Nephron progenitor cell (in vitro differentiated cells): Measurements from ENCODE around the gene CHEK1.
"Not testable (repeated sequence)": the region's sequence is repeated elsewhere in the genome, so short reads cannot be mapped to it uniquely, and the experiment has no call there.

ENCODE experiments used
- DNase-seq: peaks from one replicate; pipeline ENCODE4 v3.0.0; 2021
- H3K27ac Mint-ChIP-seq: 2 replicates; pipeline ENCODE4 v1.8.0; 2021; ENCODE audit warnings: mild to moderate bottlenecking, moderate library complexity, mixed read lengths
- H3K27me3 Mint-ChIP-seq: 2 replicates; pipeline ENCODE4 v1.8.0; 2021; ENCODE audit warnings: mild to moderate bottlenecking, low read depth, mixed read lengths; ENCODE audit not compliant: poor library complexity
- H3K36me3 Mint-ChIP-seq: 2 replicates; pipeline ENCODE4 v1.8.0; 2021; ENCODE audit warnings: low read depth, mixed read lengths
- H3K4me1 Mint-ChIP-seq: 2 replicates; pipeline ENCODE4 v1.8.0; 2021; ENCODE audit warnings: mixed read lengths
- H3K4me3 Mint-ChIP-seq: 2 replicates; pipeline ENCODE4 v1.8.0; 2021; ENCODE audit warnings: mild to moderate bottlenecking, moderate library complexity, mixed read lengths
- H3K9me3 Mint-ChIP-seq: 2 replicates; pipeline ENCODE4 v1.8.0; 2021; ENCODE audit warnings: mild to moderate bottlenecking, moderate library complexity, mixed read lengths
- CTCF ChIP-seq: fragments of 200-600 bp; sonication (generic); IDR thresholded peaks from 2 replicates; pipeline ENCODE4 v1.5.0; 2021; ENCODE audit warnings: antibody characterized with exemption

Gene CHEK1

GRCh38 chr11:125701858-125702621, 77.1 kb downstream of the CHEK1 start:
- H3K4me1 Mint-ChIP-seq: no peaks in the 10 kb centered on the region
- H3K36me3 Mint-ChIP-seq: peaks cover 5% of the 10 kb centered on the region
- H3K27me3 Mint-ChIP-seq: no peaks in the 10 kb centered on the region
- no peak overlapping the region for H3K4me3 Mint-ChIP-seq
- no peak overlapping the region for H3K27ac Mint-ChIP-seq
- no peak for TF ChIP-seq CTCF
- peaks cover 23% of the 10 kb centered on the region for H3K9me3 Mint-ChIP-seq
- no peak for DNase-seq

GRCh38 chr11:125704686-125705085, 79.7 kb downstream of the CHEK1 start:
- H3K4me1 Mint-ChIP-seq, H3K27me3 Mint-ChIP-seq, DNase-seq, H3K27ac Mint-ChIP-seq, H3K36me3 Mint-ChIP-seq, H3K4me3 Mint-ChIP-seq: not testable (repeated sequence)
- H3K9me3 Mint-ChIP-seq: peaks cover 43% of the 10 kb centered on the region

GRCh38 chr11:125720781-125721180, 95.8 kb downstream of the CHEK1 start:
- Mint-ChIP-seq H3K27me3 (peaks cover 13% of the 10 kb centered on the region), H3K9me3 (peaks cover 26% of the 10 kb centered on the region), H3K36me3 (no peaks in the 10 kb centered on the region), H3K4me3 (no peak overlapping the region), H3K27ac (no peak overlapping the region), H3K4me1 (no peaks in the 10 kb centered on the region)
- DNase-seq: no peak
- TF ChIP-seq CTCF: no peak

GRCh38 chr11:125724125-125724524, 99.2 kb downstream of the CHEK1 start:
- H3K4me1 Mint-ChIP-seq: no peaks in the 10 kb centered on the region
- no peak for TF ChIP-seq CTCF
- no peak overlapping the region for H3K27ac Mint-ChIP-seq
- DNase-seq: no peak
- no peaks in the 10 kb centered on the region for H3K36me3 Mint-ChIP-seq
- H3K9me3 Mint-ChIP-seq: no peaks in the 10 kb centered on the region
- no peak overlapping the region for H3K4me3 Mint-ChIP-seq
- H3K27me3 Mint-ChIP-seq: peaks cover 13% of the 10 kb centered on the region
